ENCODE measurements around the gene MAN1A1. TPM values are rescaled to one million over a fixed set of nuclear protein-coding genes. Genes with fewer than 3 reads are reported as not detected.
A peak's percentile ranks its signal among the peaks of the same experiment; 100 is the strongest.

MAN1A1 gene
- polyA plus RNA-seq, 3 donors: 11.0 to 20.4 (median 16.1) TPM

GRCh38 chr6:119148098-119148824 is 201.3 kb downstream of the MAN1A1 start:
- peak overlapping the region in 1 of 2 donors; percentile 77 for H3K27ac ChIP-seq (ENCODE audit: low read depth in 1 of 2, low read length in 2 of 2)
- peaks cover 30% of the 10 kb centered on the region for H3K4me1 Mint-ChIP-seq
- H4K20me1 ChIP-seq (ENCODE audit: insufficient read depth, low read length): no peaks in the 10 kb centered on the region
- H3K9ac ChIP-seq (ENCODE audit: insufficient read depth, low read length, poor library complexity, severe bottlenecking): no peak overlapping the region
- H3K4me3 Mint-ChIP-seq: no peak overlapping the region
- no peaks in the 10 kb centered on the region for H3K79me2 ChIP-seq (ENCODE audit: insufficient read depth, low read length)
- H2AFZ ChIP-seq (ENCODE audit: insufficient read depth, low read depth, low read length, poor library complexity, severe bottlenecking): no peak overlapping the region
- H3K9me3 ChIP-seq (replicated peaks in 1 of 2; ENCODE audit: control insufficient read depth in 1 of 2, insufficient read depth in 1 of 2, low read length in 2 of 2): no peaks in the 10 kb centered on the region
- 75% methylated on average over 4 of the region's 5 CpGs for WGBS (ENCODE audit: insufficient coverage)
- TF ChIP-seq, protein P1, sequence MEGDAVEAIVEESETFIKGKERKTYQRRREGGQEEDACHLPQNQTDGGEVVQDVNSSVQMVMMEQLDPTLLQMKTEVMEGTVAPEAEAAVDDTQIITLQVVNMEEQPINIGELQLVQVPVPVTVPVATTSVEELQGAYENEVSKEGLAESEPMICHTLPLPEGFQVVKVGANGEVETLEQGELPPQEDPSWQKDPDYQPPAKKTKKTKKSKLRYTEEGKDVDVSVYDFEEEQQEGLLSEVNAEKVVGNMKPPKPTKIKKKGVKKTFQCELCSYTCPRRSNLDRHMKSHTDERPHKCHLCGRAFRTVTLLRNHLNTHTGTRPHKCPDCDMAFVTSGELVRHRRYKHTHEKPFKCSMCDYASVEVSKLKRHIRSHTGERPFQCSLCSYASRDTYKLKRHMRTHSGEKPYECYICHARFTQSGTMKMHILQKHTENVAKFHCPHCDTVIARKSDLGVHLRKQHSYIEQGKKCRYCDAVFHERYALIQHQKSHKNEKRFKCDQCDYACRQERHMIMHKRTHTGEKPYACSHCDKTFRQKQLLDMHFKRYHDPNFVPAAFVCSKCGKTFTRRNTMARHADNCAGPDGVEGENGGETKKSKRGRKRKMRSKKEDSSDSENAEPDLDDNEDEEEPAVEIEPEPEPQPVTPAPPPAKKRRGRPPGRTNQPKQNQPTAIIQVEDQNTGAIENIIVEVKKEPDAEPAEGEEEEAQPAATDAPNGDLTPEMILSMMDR (IDR thresholded peaks at IDR 0.05): peak; percentile 73
- H3K9me3 Mint-ChIP-seq: peaks cover 0 to 2% (median 0%) of the 10 kb centered on the region in 7 donors
- peak overlapping the region in 6 of 7 donors; percentile 71 to 92 (median 89) for H3K27ac Mint-ChIP-seq
- no peaks in the 10 kb centered on the region for H3K36me3 Mint-ChIP-seq
- peak in 2 of 3 donors; percentile 28 to 31 for DNase-seq
- H3K27me3 Mint-ChIP-seq (ENCODE audit: low read depth in 3 of 3): peaks cover 0 to 4% (median 2%) of the 10 kb centered on the region in 3 donors
- no peak overlapping the region for H3K4me3 ChIP-seq (replicated peaks in 1 of 3; ENCODE audit: low read depth in 2 of 3, low read length in 3 of 3)
- no peaks in the 10 kb centered on the region for H3K27me3 ChIP-seq (ENCODE audit: control insufficient read depth in 2 of 2, insufficient read depth in 2 of 2, low read length in 2 of 2)
- no peaks in the 10 kb centered on the region for H3K36me3 ChIP-seq (replicated peaks in 1 of 2; ENCODE audit: control insufficient read depth in 1 of 2, insufficient read depth in 2 of 2, low read length in 2 of 2)
- H3K4me2 ChIP-seq (replicated peaks; ENCODE audit: extremely low read depth, low read length, poor library complexity, severe bottlenecking): no peak overlapping the region
- H3K4me1 ChIP-seq (ENCODE audit: control insufficient read depth in 1 of 2, insufficient read depth in 2 of 2, low read length in 2 of 2): peaks cover 27 to 28% of the 10 kb centered on the region in 2 donors
- intact Hi-C loops (cut with micrococcal nuclease): loop anchor here in 1 of 2 donors (5.0 kb wide), 1 partner anchor 199 kb away; the partner anchor contains the start of gene MAN1A1

GRCh38 chr6:119147101-119148053 is 202.2 kb downstream of the MAN1A1 start:
- Histone ChIP-seq H3K36me3 (replicated peaks in 1 of 2; ENCODE audit: control insufficient read depth in 1 of 2, insufficient read depth in 2 of 2, low read length in 2 of 2) (no peaks in the 10 kb centered on the region), H3K79me2 (ENCODE audit: insufficient read depth, low read length) (no peaks in the 10 kb centered on the region), H3K4me2 (replicated peaks; ENCODE audit: extremely low read depth, low read length, poor library complexity, severe bottlenecking) (peak overlapping the region; percentile 65), H3K27ac (ENCODE audit: low read depth in 1 of 2, low read length in 2 of 2) (peak overlapping the region; percentile 68 to 77), H3K4me1 (ENCODE audit: control insufficient read depth in 1 of 2, insufficient read depth in 2 of 2, low read length in 2 of 2) (peaks cover 27 to 28% of the 10 kb centered on the region in 2 donors), H3K9ac (ENCODE audit: insufficient read depth, low read length, poor library complexity, severe bottlenecking) (peak overlapping the region; percentile 32), H2AFZ (ENCODE audit: insufficient read depth, low read depth, low read length, poor library complexity, severe bottlenecking) (no peak overlapping the region), H3K9me3 (replicated peaks in 1 of 2; ENCODE audit: control insufficient read depth in 1 of 2, insufficient read depth in 1 of 2, low read length in 2 of 2) (no peaks in the 10 kb centered on the region), H3K4me3 (replicated peaks in 1 of 3; ENCODE audit: low read depth in 2 of 3, low read length in 3 of 3) (peak overlapping the region in 1 of 3 experiments; percentile 40), H3K27me3 (ENCODE audit: control insufficient read depth in 2 of 2, insufficient read depth in 2 of 2, low read length in 2 of 2) (no peaks in the 10 kb centered on the region), H4K20me1 (ENCODE audit: insufficient read depth, low read length) (no peaks in the 10 kb centered on the region)
- peak; percentile 86 to 91 (median 90) for DNase-seq
- Mint-ChIP-seq H3K9me3 (peaks cover 0 to 2% (median 0%) of the 10 kb centered on the region in 7 donors), H3K36me3 (no peaks in the 10 kb centered on the region), H3K27me3 (ENCODE audit: low read depth in 3 of 3) (peaks cover 0 to 4% (median 2%) of the 10 kb centered on the region in 3 donors), H3K4me3 (peak overlapping the region; percentile 31 to 76), H3K4me1 (peaks cover 30% of the 10 kb centered on the region), H3K27ac (peak overlapping the region; percentile 83 to 92 (median 89))
- WGBS (ENCODE audit: insufficient coverage): 0% methylated on average over 2 of the region's 6 CpGs
- TF ChIP-seq, protein P1 (IDR thresholded peaks at IDR 0.05): no peak
- intact Hi-C loops (cut with micrococcal nuclease): loop anchor here in 1 of 2 donors (5.0 kb wide), 1 partner anchor 200 kb away; the partner anchor contains the start of gene MAN1A1

Measured in CD14-positive monocyte (primary cell).